ENCODE measurements around the gene SH3BP4.

Gene SH3BP4

GRCh38 chr2:235102896-235103295 lies 151.1 kb downstream of the SH3BP4 start:
- TF ChIP-seq REST (IDR thresholded peaks at IDR 0.05; ENCODE audit: insufficient read depth in 1 of 2, low read depth in 2 of 2, low read length in 2 of 2) (no peak), TAF1 (IDR thresholded peaks at IDR 0.05; ENCODE audit: borderline replicate concordance, insufficient read depth, low read length) (no peak), POLR2AphosphoS5 (IDR thresholded peaks at IDR 0.05; ENCODE audit: low read depth, low read length) (no peak), FOXP2 (optimal IDR thresholded peaks at IDR 0.05; ENCODE audit: borderline replicate concordance, extremely low read depth, extremely low read length, insufficient read depth) (no peak), SIN3A (IDR thresholded peaks at IDR 0.05; ENCODE audit: borderline replicate concordance, insufficient read depth, low read length) (no peak)
